Chondrocyte (in vitro differentiated cells): ENCODE measurements around the gene AKAP3. TPM values are rescaled to one million over a fixed set of nuclear protein-coding genes. Genes with fewer than 3 reads are reported as not detected.

ENCODE experiments used
- DNase-seq: peaks from one replicate; pipeline ENCODE4 v3.0.0; 2021; ENCODE audit warnings: mixed read lengths, low spot score
- H3K27ac Mint-ChIP-seq: one replicate; pipeline ENCODE4 v1.8.0; 2021; ENCODE audit warnings: mild to moderate bottlenecking, moderate library complexity, mixed read lengths; ENCODE audit not compliant: unreplicated experiment
- H3K27me3 Mint-ChIP-seq: 2 replicates; pipeline ENCODE4 v1.8.0; 2021; ENCODE audit warnings: low read depth, mixed read lengths
- H3K36me3 Mint-ChIP-seq: 2 replicates; pipeline ENCODE4 v1.8.0; 2021; ENCODE audit warnings: low read depth, mixed read lengths
- H3K4me1 Mint-ChIP-seq: 2 replicates; pipeline ENCODE4 v1.8.0; 2021; ENCODE audit warnings: low read depth, mild to moderate bottlenecking, mixed read lengths
- H3K4me3 Mint-ChIP-seq: one replicate; pipeline ENCODE4 v1.8.0; 2021; ENCODE audit warnings: mild to moderate bottlenecking, moderate library complexity, mixed read lengths; ENCODE audit not compliant: unreplicated experiment
- H3K9me3 Mint-ChIP-seq: 2 replicates; pipeline ENCODE4 v1.8.0; 2021; ENCODE audit warnings: low read depth, mixed read lengths
- total RNA-seq: library from RNA; stranded (reverse); gene quantifications from 3 replicates; pipeline ENCODE4 v1.2.1, GENCODE V29; 2021
- TF ChIP-seq, protein P1 (sequence below): fragments of 200-600 bp; sonication (generic); IDR thresholded peaks from 2 replicates; pipeline ENCODE4 v1.5.0; 2021; ENCODE audit warnings: antibody characterized with exemption, mild to moderate bottlenecking, moderate library complexity

AKAP3 gene
- total RNA-seq, 1 donor from 2014 or later = 0.57 TPM

DNA sequence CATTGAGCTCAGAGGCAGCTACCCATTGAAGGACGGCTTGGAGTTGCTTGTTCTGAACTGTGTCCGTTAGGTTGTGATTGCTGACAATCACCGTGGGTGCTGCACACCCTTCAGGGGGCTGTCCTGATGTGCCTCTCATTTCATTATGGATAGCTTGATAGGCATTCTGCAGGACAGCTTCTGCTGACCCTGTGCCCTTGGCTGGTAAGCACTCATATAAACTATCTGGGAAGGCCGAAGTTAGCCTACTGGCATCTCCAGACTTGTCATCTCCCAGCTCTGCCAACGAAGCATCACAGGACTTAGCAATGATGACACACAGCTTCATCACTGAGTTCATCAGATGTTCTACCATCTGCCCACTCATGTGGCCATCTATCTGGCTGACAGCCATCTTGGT, 22.3 kb downstream of the AKAP3 start:
- Mint-ChIP-seq H3K36me3 (no peaks in the 10 kb centered on the region), H3K9me3 (no peaks in the 10 kb centered on the region)

DNA sequence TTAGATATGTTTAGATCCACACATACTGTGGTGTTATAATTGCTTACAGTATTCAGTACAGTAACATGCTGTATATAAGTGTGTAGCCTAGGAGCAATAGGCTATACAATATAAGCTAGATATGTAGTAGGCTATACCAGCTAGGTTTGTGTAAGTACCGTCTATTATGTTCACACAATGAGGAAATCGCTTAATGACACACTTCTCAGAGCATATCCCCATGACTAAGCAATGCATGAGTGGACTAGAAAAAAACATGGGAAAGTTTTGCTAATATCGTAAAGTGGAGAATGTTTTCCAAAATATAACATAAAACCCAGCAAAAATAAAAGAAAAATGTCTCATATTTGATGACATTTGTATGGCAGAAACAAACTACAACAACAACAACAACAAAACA, 27.3 kb downstream of the AKAP3 start:
- Mint-ChIP-seq H3K36me3 (no peaks in the 10 kb centered on the region), H3K9me3 (no peaks in the 10 kb centered on the region), H3K4me3 (no peak overlapping the region), H3K27me3 (peaks cover 21% of the 10 kb centered on the region), H3K27ac (no peak overlapping the region), H3K4me1 (no peaks in the 10 kb centered on the region)
- TF ChIP-seq, protein P1, sequence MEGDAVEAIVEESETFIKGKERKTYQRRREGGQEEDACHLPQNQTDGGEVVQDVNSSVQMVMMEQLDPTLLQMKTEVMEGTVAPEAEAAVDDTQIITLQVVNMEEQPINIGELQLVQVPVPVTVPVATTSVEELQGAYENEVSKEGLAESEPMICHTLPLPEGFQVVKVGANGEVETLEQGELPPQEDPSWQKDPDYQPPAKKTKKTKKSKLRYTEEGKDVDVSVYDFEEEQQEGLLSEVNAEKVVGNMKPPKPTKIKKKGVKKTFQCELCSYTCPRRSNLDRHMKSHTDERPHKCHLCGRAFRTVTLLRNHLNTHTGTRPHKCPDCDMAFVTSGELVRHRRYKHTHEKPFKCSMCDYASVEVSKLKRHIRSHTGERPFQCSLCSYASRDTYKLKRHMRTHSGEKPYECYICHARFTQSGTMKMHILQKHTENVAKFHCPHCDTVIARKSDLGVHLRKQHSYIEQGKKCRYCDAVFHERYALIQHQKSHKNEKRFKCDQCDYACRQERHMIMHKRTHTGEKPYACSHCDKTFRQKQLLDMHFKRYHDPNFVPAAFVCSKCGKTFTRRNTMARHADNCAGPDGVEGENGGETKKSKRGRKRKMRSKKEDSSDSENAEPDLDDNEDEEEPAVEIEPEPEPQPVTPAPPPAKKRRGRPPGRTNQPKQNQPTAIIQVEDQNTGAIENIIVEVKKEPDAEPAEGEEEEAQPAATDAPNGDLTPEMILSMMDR = no peak
- DNase-seq = no peak

More for the DNA sequence above, 22.3 kb downstream of the AKAP3 start:
- Mint-ChIP-seq H3K27ac (no peak overlapping the region), H3K4me3 (no peak overlapping the region), H3K4me1 (no peaks in the 10 kb centered on the region), H3K27me3 (peaks cover 47% of the 10 kb centered on the region)
- TF ChIP-seq, protein P1 = no peak
- DNase-seq = no peak

DNA sequence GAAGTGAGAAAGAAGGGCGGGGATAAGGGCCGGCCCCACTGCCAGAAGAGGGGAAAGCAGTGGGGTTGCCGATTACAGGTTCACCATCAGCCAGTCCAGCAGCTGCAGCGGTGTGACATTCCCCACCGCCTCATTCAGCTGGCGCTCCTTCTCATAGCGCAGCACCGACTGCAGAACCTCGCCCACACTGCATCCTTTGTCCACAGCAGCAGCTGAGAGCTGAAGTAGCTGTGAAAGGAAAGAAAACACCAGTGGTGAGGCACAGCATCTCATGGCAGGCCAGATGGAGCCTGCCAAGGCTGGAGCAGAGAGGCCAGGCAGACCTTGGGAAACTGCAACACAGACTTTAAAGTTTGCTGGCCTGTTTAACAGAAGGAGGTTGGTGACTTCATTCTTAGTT, 33.2 kb downstream of the AKAP3 start:
- peaks cover 31% of the 10 kb centered on the region for H3K36me3 Mint-ChIP-seq
- H3K27me3 Mint-ChIP-seq = no peaks in the 10 kb centered on the region
- TF ChIP-seq, protein P1 = no peak
- H3K27ac Mint-ChIP-seq = no peak overlapping the region
- no peaks in the 10 kb centered on the region for H3K4me1 Mint-ChIP-seq
- no peak for DNase-seq
- no peak overlapping the region for H3K4me3 Mint-ChIP-seq
- no peaks in the 10 kb centered on the region for H3K9me3 Mint-ChIP-seq

DNA sequence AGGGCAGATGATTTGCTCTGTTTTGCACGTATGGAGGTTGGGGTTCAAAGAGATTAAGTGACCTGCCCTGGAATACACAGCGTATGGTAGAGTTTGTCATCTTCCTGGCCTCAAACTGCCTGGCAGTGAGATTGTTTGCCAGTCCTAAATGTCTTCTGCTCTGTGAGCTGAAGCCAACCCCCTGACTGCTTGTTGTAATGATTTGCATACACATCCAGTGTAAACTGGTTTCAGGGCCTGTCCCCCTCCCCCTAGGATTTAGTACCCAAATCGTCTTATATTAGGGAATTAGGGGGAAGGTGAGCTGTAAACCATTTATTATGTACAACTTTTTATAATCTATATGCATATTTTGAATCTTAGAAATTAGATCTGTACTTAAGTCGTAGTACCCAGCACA, 38.4 kb downstream of the AKAP3 start:
- Mint-ChIP-seq H3K4me1 (peaks cover 15% of the 10 kb centered on the region), H3K27ac (no peak overlapping the region), H3K9me3 (no peaks in the 10 kb centered on the region), H3K36me3 (peaks cover 34% of the 10 kb centered on the region), H3K4me3 (no peak overlapping the region), H3K27me3 (no peaks in the 10 kb centered on the region)
- TF ChIP-seq, protein P1 = no peak
- DNase-seq = no peak

DNA sequence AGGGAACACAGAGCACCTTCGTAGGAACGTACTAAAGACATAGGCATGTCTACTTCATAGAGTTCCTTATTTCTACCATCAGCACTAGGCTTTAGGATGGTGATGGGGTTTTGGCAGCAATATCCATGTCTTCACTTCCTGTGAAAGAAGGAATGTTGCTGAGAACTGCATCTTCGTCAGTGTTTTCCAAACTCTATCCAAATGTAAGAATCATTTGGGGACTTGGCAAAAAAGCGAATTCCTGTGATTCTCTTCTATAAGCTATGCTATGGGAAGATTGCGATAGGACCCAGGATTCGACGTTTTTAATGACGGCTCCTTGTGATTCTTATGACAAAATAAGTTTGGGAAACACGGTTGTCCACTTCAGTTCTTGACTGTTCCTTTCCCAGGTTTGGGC, 39.8 kb downstream of the AKAP3 start:
- peaks cover 26% of the 10 kb centered on the region for H3K4me1 Mint-ChIP-seq
- DNase-seq = no peak
- peaks cover 3% of the 10 kb centered on the region for H3K27me3 Mint-ChIP-seq
- H3K9me3 Mint-ChIP-seq = no peaks in the 10 kb centered on the region
- TF ChIP-seq, protein P1 = no peak
- H3K27ac Mint-ChIP-seq = no peak overlapping the region
- H3K4me3 Mint-ChIP-seq = no peak overlapping the region
- peaks cover 24% of the 10 kb centered on the region for H3K36me3 Mint-ChIP-seq
